ENCODE data around the gene JARID2.

- TF ChIP-seq POLR2AphosphoS5 (IDR thresholded peaks at IDR 0.05; ENCODE audit: low read depth, low read length) (no peak), POLR2A (IDR thresholded peaks at IDR 0.05; ENCODE audit: low read depth, low read length) (no peak), TAF1 (IDR thresholded peaks at IDR 0.05; ENCODE audit: low read depth, low read length) (no peak), SPI1 (IDR thresholded peaks at IDR 0.05; ENCODE audit: low read depth, low read length) (no peak)
Measured at GRCh38 chr6:15297895-15298590, 52.2 kb downstream of the JARID2 start.
